Smooth muscle cell (in vitro differentiated cells): ENCODE measurements around the gene NFYA. TPM values are rescaled to one million over a fixed set of nuclear protein-coding genes. Genes with fewer than 3 reads are reported as not detected.

Experiments used
- DNase-seq: peaks from one replicate; lab custom pipeline; 2025; ENCODE audit not compliant: unreplicated experiment; lab: John Stamatoyannopoulos, UW
- H2AFZ ChIP-seq: fragments of 200-600 bp; sonication (generic); 2 replicates; pipeline ENCODE4 v1.6.0; 2016; ENCODE audit warnings: antibody characterized with exemption, low read depth, mild to moderate bottlenecking
- H3F3A ChIP-seq: fragments of 200-600 bp; sonication (generic); 2 replicates; pipeline ENCODE4 v1.6.0; 2017; ENCODE audit warnings: antibody characterized with exemption, low read depth
- H3K27ac ChIP-seq: fragments of 200-600 bp; sonication (generic); 2 replicates; pipeline ENCODE4 v1.5.1; 2016; ENCODE audit warnings: low read depth, mild to moderate bottlenecking
- H3K27me3 ChIP-seq: fragments of 200-600 bp; sonication (generic); 2 replicates; pipeline ENCODE4 v1.6.1; 2016; ENCODE audit warnings: low read depth, mild to moderate bottlenecking
- H3K36me3 ChIP-seq: fragments of 200-600 bp; sonication (generic); 2 replicates; pipeline ENCODE4 v1.5.1; 2016; ENCODE audit warnings: low read depth
- H3K4me1 ChIP-seq: fragments of 200-600 bp; sonication (generic); 2 replicates; pipeline ENCODE4 v1.5.1; 2016; ENCODE audit warnings: low read depth
- H3K4me2 ChIP-seq: fragments of 200-600 bp; sonication (generic); 2 replicates; pipeline ENCODE4 v1.6.0; 2016; ENCODE audit warnings: mild to moderate bottlenecking
- H3K4me3 ChIP-seq: fragments of 200-600 bp; sonication (generic); 2 replicates; pipeline ENCODE4 v1.5.1; 2016; ENCODE audit warnings: mild to moderate bottlenecking
- H3K79me2 ChIP-seq: fragments of 200-600 bp; sonication (generic); 2 replicates; pipeline ENCODE4 v1.6.0; 2016; ENCODE audit warnings: low read depth, mild to moderate bottlenecking
- H3K9ac ChIP-seq: fragments of 200-600 bp; sonication (generic); 2 replicates; pipeline ENCODE4 v1.6.0; 2016; ENCODE audit warnings: low read depth
- H3K9me3 ChIP-seq: fragments of 200-600 bp; sonication (generic); replicated peaks from 2 replicates; pipeline ENCODE4 v1.5.1; 2016; ENCODE audit warnings: low read depth
- H4K20me1 ChIP-seq: fragments of 200-600 bp; sonication (generic); 2 replicates; pipeline ENCODE4 v1.6.0; 2016; ENCODE audit warnings: low read depth
- CTCF ChIP-seq: fragments of 200-600 bp; sonication (generic); IDR thresholded peaks from 2 replicates; pipeline ENCODE4 v1.5.1; 2017; ENCODE audit warnings: borderline replicate concordance, mild to moderate bottlenecking, antibody characterized with exemption; ENCODE audit not compliant: insufficient read depth, poor library complexity, severe bottlenecking
- WGBS: methylation state at CpG from one replicate; pipeline ENCODE4 v1.1.7; 2016; ENCODE audit warnings: low lambda C conversion rate; 5-methylcytosine and 5-hydroxymethylcytosine counted together
- polyA plus RNA-seq: library from polyadenylated mRNA; unstranded; fragments of >200 nt; fragmentation: Nextera tagmentation; extraction: Ambion mirVana; gene quantifications from 2 replicates; pipeline ENCODE4 v1.2.1, GENCODE V29; 2016
- total RNA-seq: library from RNA; depleted of rRNA; stranded (reverse); fragments of >200 nt; gene quantifications from 2 replicates; pipeline ENCODE4 v1.2.3, GENCODE V29; 2014

Gene NFYA
- total and polyA plus RNA-seq, 2 experiments from 2014 or later: 22.4 to 40.2 TPM

- Histone ChIP-seq H4K20me1 (no peaks in the 10 kb centered on the region), H3K79me2 (no peaks in the 10 kb centered on the region), H3K27ac (no peak overlapping the region), H3K9ac (no peak overlapping the region), H3K36me3 (no peaks in the 10 kb centered on the region), H3K9me3 (no peaks in the 10 kb centered on the region), H3K4me2 (no peak overlapping the region), H2AFZ (no peak overlapping the region), H3F3A (peaks cover 3% of the 10 kb centered on the region), H3K27me3 (no peaks in the 10 kb centered on the region), H3K4me3 (no peak overlapping the region), H3K4me1 (peaks cover 10% of the 10 kb centered on the region)
- 54% methylated on average over 3 of the region's 3 CpGs for WGBS
- TF ChIP-seq CTCF: no peak
- DNase-seq: no peak
These were observed 22.2 kb upstream of the NFYA start for GRCh38 chr6:41050536-41050935.

- peaks cover 10% of the 10 kb centered on the region for H3K4me1 ChIP-seq
- no peak for TF ChIP-seq CTCF
These were observed 20.9 kb upstream of the NFYA start for GRCh38 chr6:41051873-41052272.

GRCh38 chr6:41053041-41053440, 19.7 kb upstream of the NFYA start, which contains the start of gene APOBEC2:
Gene APOBEC2 (plus strand): TSS chr6:41053202. CDS start chr6:41053348, 146 bp downstream.
- Histone ChIP-seq H3K27ac (no peak within 1 kb of the TSS), H3F3A (peaks cover 3% of the 10 kb centered on the region), H3K79me2 (no peaks in the 10 kb centered on the region), H3K4me3 (no peak within 1 kb of the TSS), H3K4me2 (no peak within 1 kb of the TSS), H3K36me3 (no peaks in the 10 kb centered on the region), H3K9me3 (no peaks in the 10 kb centered on the region), H2AFZ (no peak within 1 kb of the TSS), H3K27me3 (no peaks in the 10 kb centered on the region), H3K4me1 (peaks cover 10% of the 10 kb centered on the region), H4K20me1 (no peaks in the 10 kb centered on the region), H3K9ac (no peak within 1 kb of the TSS)
- TF ChIP-seq CTCF: no peak
- 30% methylated on average over 5 of the region's 5 CpGs for WGBS
- no peak for DNase-seq

More at GRCh38 chr6:41051873-41052272, 20.9 kb upstream of the NFYA start:
- H3K27ac ChIP-seq: no peak overlapping the region
- no peak overlapping the region for H2AFZ ChIP-seq
- H3F3A ChIP-seq: peaks cover 3% of the 10 kb centered on the region
- no peaks in the 10 kb centered on the region for H4K20me1 ChIP-seq
- no peak overlapping the region for H3K9ac ChIP-seq
- DNase-seq: no peak
- no peaks in the 10 kb centered on the region for H3K79me2 ChIP-seq
- H3K36me3 ChIP-seq: no peaks in the 10 kb centered on the region
- no peaks in the 10 kb centered on the region for H3K9me3 ChIP-seq
- H3K4me2 ChIP-seq: no peak overlapping the region
- H3K4me3 ChIP-seq: no peak overlapping the region
- no peaks in the 10 kb centered on the region for H3K27me3 ChIP-seq
- 85% methylated on average over 5 of the region's 5 CpGs for WGBS

- no peak overlapping the region for H3K9ac ChIP-seq
- DNase-seq: no peak
- no peak overlapping the region for H2AFZ ChIP-seq
- no peaks in the 10 kb centered on the region for H4K20me1 ChIP-seq
- peaks cover 10% of the 10 kb centered on the region for H3K4me1 ChIP-seq
- H3K9me3 ChIP-seq: no peaks in the 10 kb centered on the region
- H3K27ac ChIP-seq: no peak overlapping the region
- no peaks in the 10 kb centered on the region for H3K79me2 ChIP-seq
- 96% methylated on average over 3 of the region's 3 CpGs for WGBS
- no peaks in the 10 kb centered on the region for H3F3A ChIP-seq
- H3K4me2 ChIP-seq: no peak overlapping the region
- TF ChIP-seq CTCF: no peak
- H3K4me3 ChIP-seq: no peak overlapping the region
- H3K27me3 ChIP-seq: no peaks in the 10 kb centered on the region
- no peaks in the 10 kb centered on the region for H3K36me3 ChIP-seq
These were observed 18.3 kb upstream of the NFYA start for GRCh38 chr6:41054511-41054910.
